PC-9 (cell line): ENCODE measurements around the gene TTLL7.

Experiments used
- CTCF ChIP-seq: fragments of 200-600 bp; sonication (generic); conservative IDR thresholded peaks from 2 replicates; pipeline ENCODE4 v1.6.1; 2017; ENCODE audit warnings: mixed run types, antibody characterized with exemption, mild to moderate bottlenecking, moderate library complexity
- EZH2 ChIP-seq: fragments of 200-600 bp; sonication (generic); IDR thresholded peaks from 2 replicates; pipeline ENCODE4 v1.8.0; 2017; ENCODE audit warnings: antibody characterized with exemption, low read depth

- TF ChIP-seq CTCF (no peak), EZH2 (no peak)
These were observed 436 bp upstream of the TTLL7 start for GRCh38 chr1:83999316-83999819.
